Neuronal stem cell (in vitro differentiated cells): ENCODE data around the gene EEPD1. TPM values are rescaled to one million over a fixed set of nuclear protein-coding genes. Genes with fewer than 3 reads are reported as not detected.
"Not testable (repeated sequence)": the region's sequence is repeated elsewhere in the genome, so short reads cannot be mapped to it uniquely, and the experiment has no call there.

Experiments
- DNase-seq: peaks from one replicate; pipeline ENCODE4 v3.0.0-alpha.2; 2013; ENCODE audit warnings: low spot score
- H2AFZ ChIP-seq: one replicate; pipeline ENCODE4 v1.6.1; 2013; ENCODE audit warnings: mild to moderate bottlenecking, low read length, inconsistent platforms
- H2AK5ac ChIP-seq: 2 replicates; pipeline ENCODE4 v1.6.1; 2013; ENCODE audit warnings: low read depth, mild to moderate bottlenecking, inconsistent platforms, low read length, moderate library complexity, mixed read lengths
- H2BK120ac ChIP-seq: 2 replicates; pipeline ENCODE4 v1.6.1; 2013; ENCODE audit warnings: low read depth, mild to moderate bottlenecking, inconsistent platforms, low read length, moderate library complexity, mixed read lengths
- H2BK12ac ChIP-seq: one replicate; pipeline ENCODE4 v1.6.1; 2013; ENCODE audit warnings: low read length, inconsistent platforms
- H2BK15ac ChIP-seq: 2 replicates; pipeline ENCODE4 v1.6.1; 2013; ENCODE audit warnings: mild to moderate bottlenecking, low read length, inconsistent platforms, mixed read lengths
- H2BK5ac ChIP-seq: one replicate; pipeline ENCODE4 v1.6.1; 2013; ENCODE audit warnings: inconsistent platforms, mild to moderate bottlenecking, low read length, moderate library complexity
- H3K14ac ChIP-seq: one replicate; pipeline ENCODE4 v1.6.1; 2013; ENCODE audit warnings: low read length, inconsistent platforms
- H3K18ac ChIP-seq: 2 replicates; pipeline ENCODE4 v1.6.1; 2013; ENCODE audit warnings: low read length, inconsistent platforms
- H3K23ac ChIP-seq: 2 replicates; pipeline ENCODE4 v1.6.1; 2013; ENCODE audit warnings: low read depth, mild to moderate bottlenecking, mixed read lengths, low read length, inconsistent platforms; ENCODE audit not compliant: poor library complexity
- H3K27ac ChIP-seq: replicated peaks from 3 replicates; pipeline ENCODE4 v1.5.1; 2013; ENCODE audit warnings: low read length, inconsistent platforms
- H3K27me3 ChIP-seq, 3 experiments: 2 replicates each; pipeline ENCODE4 v1.6.1; 2013; ENCODE audit warnings: low read length in 3 of 3, mild to moderate bottlenecking in 2 of 3, inconsistent platforms in 1 of 3, low read depth in 1 of 3, mixed read lengths in 1 of 3, moderate library complexity in 1 of 3; ENCODE audit not compliant: control insufficient read depth in 3 of 3, insufficient read depth in 3 of 3
- H3K36me3 ChIP-seq, 2 donors: replicated peaks in 1 of 2; 2 replicates each; pipeline ENCODE4 v1.6.1; 2013; ENCODE audit warnings: low read length in 2 of 2; ENCODE audit not compliant: control insufficient read depth in 2 of 2, insufficient read depth in 2 of 2
- H3K4ac ChIP-seq: 2 replicates; pipeline ENCODE4 v1.6.1; 2013; ENCODE audit warnings: inconsistent platforms, mild to moderate bottlenecking, low read length, moderate library complexity
- H3K4me1 ChIP-seq, 2 donors: 1 replicate in 1 of 2; 2 replicates in 1 of 2; pipeline ENCODE4 v1.6.1; 2013; ENCODE audit warnings: low read length in 2 of 2, low read depth in 1 of 2; ENCODE audit not compliant: control insufficient read depth in 2 of 2, insufficient read depth in 1 of 2
- H3K4me2 ChIP-seq: one replicate; pipeline ENCODE4 v1.6.1; 2013; ENCODE audit warnings: mild to moderate bottlenecking, low read length, inconsistent platforms; ENCODE audit not compliant: insufficient read depth, poor library complexity, severe bottlenecking
- H3K4me3 ChIP-seq, 2 donors: 2 replicates each; pipeline ENCODE4 v1.5.1; 2013; ENCODE audit warnings: low read length in 2 of 2, mild to moderate bottlenecking in 2 of 2, inconsistent platforms in 1 of 2, moderate library complexity in 1 of 2
- H3K79me1 ChIP-seq: one replicate; pipeline ENCODE4 v1.6.1; 2013; ENCODE audit warnings: low read depth, mild to moderate bottlenecking, inconsistent platforms, low read length, moderate library complexity
- H3K9ac ChIP-seq: one replicate; pipeline ENCODE4 v1.6.1; 2013; ENCODE audit warnings: mild to moderate bottlenecking, low read depth, low read length, inconsistent platforms; ENCODE audit not compliant: poor library complexity
- H3K9me3 ChIP-seq, 2 donors: replicated peaks in 1 of 2; 2 replicates each; pipeline versions ENCODE3 to v1.6.1; 2013; ENCODE audit warnings: low read length in 2 of 2, mild to moderate bottlenecking in 2 of 2, inconsistent platforms in 1 of 2, low read depth in 1 of 2, mixed read lengths in 1 of 2, moderate library complexity in 1 of 2; ENCODE audit not compliant: control insufficient read depth in 2 of 2, insufficient read depth in 1 of 2
- H4K8ac ChIP-seq: one replicate; pipeline ENCODE4 v1.6.1; 2013; ENCODE audit warnings: low read depth, mild to moderate bottlenecking, inconsistent platforms, low read length, moderate library complexity
- H4K91ac ChIP-seq: one replicate; pipeline ENCODE4 v1.6.1; 2013; ENCODE audit warnings: low read length, low read depth, mild to moderate bottlenecking, inconsistent platforms; ENCODE audit not compliant: poor library complexity
- WGBS, 2 donors: extraction: QIAGEN DNeasy Blood & Tissue Kit; methylation state at CpG; one replicate each; pipeline ENCODE4 v1.1.7; 2013; ENCODE audit warnings: missing lambda C conversion rate in 2 of 2, mixed read lengths in 1 of 2; ENCODE audit not compliant: insufficient read length in 2 of 2, insufficient replicate concordance in 1 of 2; ENCODE audit errors: extremely low coverage in 2 of 2; 5-methylcytosine and 5-hydroxymethylcytosine counted together
- polyA plus RNA-seq, 2 experiments: library from polyadenylated mRNA; stranded (reverse); fragments of 200-250 nt; gene quantifications; one replicate each; pipeline ENCODE4 v1.2.3, GENCODE V29; 2013

The EEPD1 gene
- 3.0 TPM for polyA plus RNA-seq (2013, experiment 1 of 2)
- 3.2 TPM for polyA plus RNA-seq (2013, experiment 2 of 2)

GRCh38 chr7:36152756-36153570 is at the start of gene EEPD1:
TSS of gene EEPD1 (plus strand) at chr7:36153254. CDS start at chr7:36154325, 1,071 bp downstream.
- Histone ChIP-seq H3K9me3 (peaks cover 0 to 3% of the 10 kb centered on the region in 2 donors), H3K27ac (no peak within 1 kb of the TSS)

GRCh38 chr7:36103837-36104561 is 49.1 kb upstream of the EEPD1 start:
- no peaks in the 10 kb centered on the region for H3K79me1 ChIP-seq
- H2BK5ac ChIP-seq, result no peak overlapping the region
- H3K27me3 ChIP-seq, result peaks cover 0 to 3% (median 0%) of the 10 kb centered on the region in 3 experiments
- WGBS, 2 donors, result no CpG with 5 or more reads among the region's 3 CpGs
- no peak overlapping the region for H2AK5ac ChIP-seq
- no peaks in the 10 kb centered on the region for H3K36me3 ChIP-seq
- no peak overlapping the region for H2BK15ac ChIP-seq
- H3K4me3 ChIP-seq, result no peak overlapping the region
- H3K23ac ChIP-seq, result no peak overlapping the region
- H4K8ac ChIP-seq, result no peak overlapping the region
- DNase-seq, result no peak
- H3K4ac ChIP-seq, result no peak overlapping the region
- H3K4me1 ChIP-seq, result no peaks in the 10 kb centered on the region
- no peak overlapping the region for H2BK120ac ChIP-seq
- no peaks in the 10 kb centered on the region for H3K9me3 ChIP-seq
- H3K4me2 ChIP-seq, result no peak overlapping the region
- no peak overlapping the region for H3K27ac ChIP-seq
- no peak overlapping the region for H3K18ac ChIP-seq
- H4K91ac ChIP-seq, result no peak overlapping the region
- H2AFZ ChIP-seq, result no peak overlapping the region
- no peak overlapping the region for H3K14ac ChIP-seq
- no peak overlapping the region for H3K9ac ChIP-seq
- no peak overlapping the region for H2BK12ac ChIP-seq

More at GRCh38 chr7:36152756-36153570, at the start of gene EEPD1:
- H3K4ac ChIP-seq, result no peak within 1 kb of the TSS
- H2BK15ac ChIP-seq, result peak within 1 kb of the TSS; percentile 40
- peak within 1 kb of the TSS; percentile 71 for H3K23ac ChIP-seq
- peak within 1 kb of the TSS; percentile 46 for H2BK5ac ChIP-seq
- H3K4me3 ChIP-seq, result peak within 1 kb of the TSS; percentile 64 to 87
- peak within 1 kb of the TSS; percentile 74 for H3K9ac ChIP-seq
- WGBS, 2 donors, result no CpG with 5 or more reads among the region's 88 CpGs
- no peaks in the 10 kb centered on the region for H3K79me1 ChIP-seq
- DNase-seq, result peak; percentile 99
- H3K4me1 ChIP-seq, result peaks cover 4 to 10% of the 10 kb centered on the region in 2 donors
- H3K14ac ChIP-seq, result no peak within 1 kb of the TSS
- H2BK120ac ChIP-seq, result peak within 1 kb of the TSS; percentile 53
- peak within 1 kb of the TSS; percentile 52 for H4K8ac ChIP-seq
- no peak within 1 kb of the TSS for H4K91ac ChIP-seq
- no peaks in the 10 kb centered on the region for H3K36me3 ChIP-seq
- H3K18ac ChIP-seq, result peak within 1 kb of the TSS; percentile 87
- H3K27me3 ChIP-seq, result peaks cover 0 to 12% (median 2%) of the 10 kb centered on the region in 3 experiments
- peak within 1 kb of the TSS; percentile 96 for H2AFZ ChIP-seq
- H2AK5ac ChIP-seq, result no peak within 1 kb of the TSS
- H3K4me2 ChIP-seq, result peak within 1 kb of the TSS; percentile 96
- no peak within 1 kb of the TSS for H2BK12ac ChIP-seq

DNA sequence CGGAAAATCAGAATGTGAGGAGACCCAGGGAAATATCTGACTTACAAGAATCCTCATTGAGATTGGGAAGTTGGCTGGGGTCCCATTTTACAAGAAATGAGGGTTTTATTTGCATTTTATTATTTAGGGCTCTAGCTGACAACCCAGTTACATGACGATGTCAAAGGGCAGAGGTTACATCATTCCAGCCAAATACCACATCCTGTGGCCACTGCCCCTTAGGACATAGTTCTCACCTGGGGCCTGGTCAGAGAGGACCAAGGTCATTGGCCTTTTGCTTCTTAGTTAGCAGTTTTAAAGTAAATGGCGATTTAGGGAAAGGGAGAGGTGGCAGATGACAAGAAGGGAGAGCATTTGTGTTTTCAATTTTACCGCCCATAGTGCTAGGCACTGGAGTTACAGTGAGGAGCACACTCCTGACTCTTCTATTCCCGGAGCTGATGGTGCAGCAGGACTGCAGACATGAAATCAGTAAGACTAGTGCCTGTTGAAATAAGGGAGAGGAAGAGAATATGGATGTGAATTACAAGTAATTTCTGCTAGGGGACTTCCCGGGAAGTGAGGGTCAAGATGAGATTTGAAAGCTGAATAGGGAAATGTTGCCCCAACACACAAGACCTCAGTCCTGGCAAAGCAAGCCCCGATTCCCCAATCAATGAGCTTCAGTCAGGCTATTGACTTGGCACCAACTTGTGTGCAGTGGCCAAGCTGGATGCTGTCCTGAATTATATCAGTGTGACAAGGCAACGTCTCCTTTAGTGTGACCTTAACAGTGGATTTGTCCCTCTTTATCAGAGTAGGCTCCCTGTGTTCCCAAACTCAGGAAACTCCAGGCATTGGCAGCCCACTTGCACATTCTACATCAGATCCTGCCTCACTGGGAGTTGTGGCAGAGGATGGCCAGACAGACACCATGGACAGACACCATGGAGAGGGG is 45.8 kb upstream of the EEPD1 start:
- H3K18ac ChIP-seq, result not testable (repeated sequence)
- WGBS, 2 donors, result no CpG with 5 or more reads among the region's 8 CpGs

More for the DNA sequence above, 45.8 kb upstream of the EEPD1 start:
- not testable (repeated sequence) for H3K27ac ChIP-seq, H3K4me2 ChIP-seq, H2AFZ ChIP-seq, H3K9me3 ChIP-seq, DNase-seq, H3K79me1 ChIP-seq, H3K4me1 ChIP-seq, H3K9ac ChIP-seq, H3K4ac ChIP-seq, H4K91ac ChIP-seq, H3K23ac ChIP-seq, H2AK5ac ChIP-seq, H3K27me3 ChIP-seq, H3K4me3 ChIP-seq, H2BK15ac ChIP-seq, H2BK120ac ChIP-seq, H2BK12ac ChIP-seq, H2BK5ac ChIP-seq, H4K8ac ChIP-seq, H3K14ac ChIP-seq, H3K36me3 ChIP-seq
